ENCODE results near the gene ASIC4. TPM values are rescaled to one million over a fixed set of nuclear protein-coding genes. Genes with fewer than 3 reads are reported as not detected.

Gene ASIC4
- total and polyA plus RNA-seq, 2 of the 8 experiments (the other 6 are each of a cell fraction or from before 2014, with no cell fraction given) = 0.12 to 0.22 TPM

DNA sequence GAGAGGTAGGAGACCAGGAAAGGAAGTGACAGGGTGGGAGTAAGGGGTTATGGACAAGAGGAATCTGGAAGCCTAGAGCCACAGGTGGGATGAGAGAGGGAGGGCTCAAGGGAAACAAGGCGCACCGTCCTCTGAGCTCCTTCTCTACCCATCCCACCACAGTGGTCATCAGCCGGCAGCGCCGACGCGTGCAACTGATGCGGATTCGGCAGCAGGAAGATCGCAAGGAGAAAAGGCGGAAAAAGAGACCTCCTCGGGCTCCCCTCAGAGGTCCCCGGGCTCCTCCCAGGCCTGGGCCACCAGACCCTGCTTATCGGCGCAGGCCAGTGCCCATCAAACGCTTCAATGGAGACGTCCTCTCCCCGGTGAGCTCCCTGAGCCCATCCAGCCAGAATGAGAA lies 34.7 kb downstream of the ASIC4 start:
- Histone ChIP-seq H3K4me1 (replicated peaks in 1 of 4; ENCODE audit: control insufficient read depth in 3 of 4, insufficient read depth in 4 of 4, low read length in 3 of 4) (peaks cover 0 to 18% (median 10%) of the 10 kb centered on the region in 4 experiments; a peak in 6 of 7 replicates), H4K5ac (ENCODE audit: insufficient read length, low read depth, low read length) (no peak overlapping the region), H3K23ac (ENCODE audit: insufficient read length) (no peak overlapping the region), H2AK5ac (ENCODE audit: low read depth, low read length) (no peak overlapping the region), H2BK12ac (ENCODE audit: low read depth, low read length) (no peak overlapping the region), H3K14ac (ENCODE audit: insufficient read length) (no peak overlapping the region), H2BK20ac (ENCODE audit: low read length) (no peak overlapping the region), H3K4ac (replicated peaks; ENCODE audit: insufficient read length, low read depth, low read length) (no peak overlapping the region), H3K27me3 (replicated peaks in 1 of 4; ENCODE audit: control insufficient read depth in 3 of 4, extremely low read depth in 1 of 4, insufficient read depth in 3 of 4, low read length in 3 of 4) (peaks cover 0 to 18% (median 12%) of the 10 kb centered on the region in 4 experiments; a peak in 6 of 7 replicates), H3K9me3 (ENCODE audit: insufficient read depth in 2 of 2, low read depth in 1 of 2, low read length in 1 of 2) (no peaks in the 10 kb centered on the region), H3K23me2 (ENCODE audit: low read depth, low read length) (peaks cover 24% of the 10 kb centered on the region; the same call in 1 of the 2 replicates), H4K20me1 (replicated peaks in 1 of 2; ENCODE audit: control insufficient read depth in 1 of 2, insufficient read depth in 2 of 2, low read length in 2 of 2) (peaks cover 3 to 18% of the 10 kb centered on the region in 2 experiments), H3K18ac (ENCODE audit: extremely low read depth, low read length) (no peak overlapping the region), H4K8ac (ENCODE audit: extremely low read depth, insufficient read depth, low read length) (no peak overlapping the region), H3K56ac (replicated peaks; ENCODE audit: insufficient read length, low read depth, low read length) (no peak overlapping the region), H3K36me3 (ENCODE audit: control insufficient read depth in 2 of 4, insufficient read depth in 4 of 4, low read length in 3 of 4) (no peaks in the 10 kb centered on the region; a peak in 1 of 8 replicates), H4K91ac (replicated peaks; ENCODE audit: insufficient read length, low read length) (no peak overlapping the region), H2BK5ac (ENCODE audit: low read depth, low read length) (no peak overlapping the region), H2AFZ (ENCODE audit: low read length) (no peak overlapping the region), H3K27ac (ENCODE audit: low read depth, low read length) (no peak overlapping the region), H2BK15ac (ENCODE audit: low read length) (no peak overlapping the region), H3K9ac (replicated peaks in 1 of 4; ENCODE audit: extremely low read depth in 1 of 4, low read depth in 3 of 4, low read length in 3 of 4) (no peak overlapping the region), H3K79me2 (ENCODE audit: control insufficient read depth in 1 of 2, insufficient read depth in 2 of 2, low read length in 2 of 2) (no peaks in the 10 kb centered on the region), H2BK120ac (replicated peaks; ENCODE audit: low read depth, low read length) (no peak overlapping the region), H3K4me3 (ENCODE audit: extremely low read depth in 1 of 4, insufficient read depth in 2 of 4, low read depth in 3 of 4, low read length in 4 of 4) (no peak overlapping the region), H3K79me1 (ENCODE audit: low read depth, low read length) (peaks cover 2% of the 10 kb centered on the region; the same call in 1 of the 2 replicates), H3K4me2 (ENCODE audit: insufficient read depth in 1 of 2, low read depth in 2 of 2, low read length in 2 of 2) (no peak overlapping the region)
- POLR2A ChIA-PET (ENCODE audit: partially characterized antibody) = interaction anchor here (0.6 to 3.6 kb wide), 4 partner anchors 10 to 24 kb away, joined by 3 to 21 read pairs (median 3); no protein-coding TSS in a partner anchor
- CTCF ChIA-PET (ENCODE audit: partially characterized antibody) = interaction anchor here (0.5 to 6.4 kb wide), 13 partner anchors 8 to 204 kb away, joined by 3 to 66 read pairs (median 4); partner anchors contain the start of genes INHA and OBSL1
- 94% methylated on average over 18 of the region's 18 CpGs; no CpG with 5 or more reads in 1 of the 2 experiments for WGBS, 2 experiments (ENCODE audit: extremely low coverage in 1 of 2, insufficient coverage in 1 of 2, insufficient read length in 1 of 2, insufficient replicate concordance in 2 of 2, low coverage in 1 of 2, low lambda C conversion rate in 2 of 2, missing lambda C conversion rate in 1 of 2)
- no peak for FAIRE-seq
- no peak for DNase-seq (ENCODE audit: low read depth in 1 of 2, low spot score in 2 of 2)
- TF ChIP-seq CBX5 (IDR thresholded peaks at IDR 0.05; ENCODE audit: low read depth, low read length) = no peak
- TF ChIP-seq BRCA1 (IDR thresholded peaks at IDR 0.05; ENCODE audit: low read depth, low read length) = no peak
- no peak for TF ChIP-seq HDAC6 (IDR thresholded peaks at IDR 0.05; ENCODE audit: low read depth, low read length)
- no peak for TF ChIP-seq RFX5 (IDR thresholded peaks at IDR 0.05; ENCODE audit: borderline replicate concordance, low read depth, low read length)
- no peak for TF ChIP-seq HDAC2 (IDR thresholded peaks at IDR 0.05; ENCODE audit: borderline replicate concordance in 1 of 2, low read depth in 2 of 2, low read length in 2 of 2)
- no peak for TF ChIP-seq SP1 (IDR thresholded peaks at IDR 0.05; ENCODE audit: low read depth, low read length)
- TF ChIP-seq, protein P1, sequence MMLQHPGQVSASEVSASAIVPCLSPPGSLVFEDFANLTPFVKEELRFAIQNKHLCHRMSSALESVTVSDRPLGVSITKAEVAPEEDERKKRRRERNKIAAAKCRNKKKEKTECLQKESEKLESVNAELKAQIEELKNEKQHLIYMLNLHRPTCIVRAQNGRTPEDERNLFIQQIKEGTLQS (IDR thresholded peaks at IDR 0.05; ENCODE audit: insufficient read depth, low read depth, low read length) = no peak
- TF ChIP-seq SAP30 (IDR thresholded peaks at IDR 0.05; ENCODE audit: insufficient read depth, insufficient replicate concordance, low read length) = no peak
- no peak for TF ChIP-seq JUN (IDR thresholded peaks at IDR 0.05; ENCODE audit: low read depth, low read length)
- no peak for TF ChIP-seq PHF8 (conservative IDR thresholded peaks at IDR 0.05; ENCODE audit: low read depth, low read length)
- TF ChIP-seq TAF1 (IDR thresholded peaks at IDR 0.05; ENCODE audit: low read depth, low read length) = no peak
- TF ChIP-seq MAFK (IDR thresholded peaks at IDR 0.05; ENCODE audit: low read depth, low read length) = no peak
